Activated effector memory CD4-positive, alpha-beta T cell treated with anti-CD3 and anti-CD28 coated beads, Interleukin-2, amount 50 U/mL, for 16 hours (primary cell): ENCODE measurements around the gene GJC1.
A peak's percentile ranks its signal among the peaks of the same experiment; 100 is the strongest.
"Not testable (repeated sequence)": the region's sequence is repeated elsewhere in the genome, so short reads cannot be mapped to it uniquely, and the experiment has no call there.

ENCODE experiments used
- DNase-seq: peaks from one replicate; pipeline ENCODE4 v3.0.0-alpha.2; 2020

The GJC1 gene

DNA sequence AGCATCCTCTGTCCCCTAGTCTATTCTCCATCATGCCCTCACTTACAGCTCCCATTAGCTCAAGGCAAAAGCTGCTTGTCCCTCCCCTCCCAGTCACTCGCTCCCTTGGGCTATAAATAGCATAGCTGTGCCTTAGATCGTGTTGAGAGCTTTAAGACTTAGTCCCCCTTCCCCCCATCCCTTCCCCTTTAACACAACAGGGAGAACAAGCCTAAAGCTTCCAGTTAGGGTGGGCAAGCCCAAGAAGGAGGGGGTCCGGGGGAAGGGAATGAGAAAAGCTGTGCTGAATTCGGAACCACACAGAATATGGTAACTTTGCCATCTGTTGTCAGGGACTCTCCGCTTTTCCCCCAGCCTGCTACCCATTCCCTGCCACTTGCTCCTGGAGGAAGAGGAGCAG is 12.7 kb upstream of the GJC1 start:
- DNase-seq, result no peak

DNA sequence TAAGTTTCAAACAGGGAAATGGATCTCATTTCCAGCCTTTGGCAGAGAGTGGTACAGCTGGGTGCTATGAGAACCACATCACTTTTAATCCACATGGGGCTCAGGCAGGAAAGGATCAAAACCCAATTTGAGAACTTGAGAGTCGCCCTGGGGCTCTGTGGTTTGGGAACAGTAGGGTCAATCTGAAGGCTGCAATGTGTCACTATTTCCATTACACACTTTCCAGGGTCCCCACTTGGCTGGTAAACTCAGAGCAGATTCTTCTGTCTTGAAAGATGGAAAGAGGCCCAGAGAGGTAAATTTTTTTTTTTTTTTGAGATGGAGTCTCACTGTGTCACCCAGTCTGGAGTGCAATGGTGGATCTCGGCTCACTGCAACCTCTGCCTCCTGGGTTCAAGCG is 10.8 kb upstream of the GJC1 start:
- no peak for DNase-seq

DNA sequence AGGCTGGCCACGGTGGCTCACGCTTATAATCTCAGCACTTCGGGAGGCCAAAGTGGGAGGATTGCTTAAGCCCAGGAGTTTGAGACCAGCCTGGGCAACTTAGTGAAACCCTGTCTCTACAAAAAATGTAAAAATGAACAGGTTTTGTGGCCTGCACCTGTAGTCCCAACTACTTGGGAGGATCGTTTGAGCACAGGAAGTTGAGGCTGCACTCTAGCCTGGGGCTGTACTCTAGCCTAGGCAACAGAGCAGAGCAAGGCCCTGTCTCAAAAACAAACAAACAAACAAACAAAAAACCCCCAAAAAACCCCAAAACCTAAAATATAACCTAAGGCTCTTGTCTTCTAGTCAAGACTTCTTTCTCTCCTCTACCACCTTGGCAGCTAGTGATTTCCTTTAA is 10.2 kb upstream of the GJC1 start:
- no peak for DNase-seq

DNA sequence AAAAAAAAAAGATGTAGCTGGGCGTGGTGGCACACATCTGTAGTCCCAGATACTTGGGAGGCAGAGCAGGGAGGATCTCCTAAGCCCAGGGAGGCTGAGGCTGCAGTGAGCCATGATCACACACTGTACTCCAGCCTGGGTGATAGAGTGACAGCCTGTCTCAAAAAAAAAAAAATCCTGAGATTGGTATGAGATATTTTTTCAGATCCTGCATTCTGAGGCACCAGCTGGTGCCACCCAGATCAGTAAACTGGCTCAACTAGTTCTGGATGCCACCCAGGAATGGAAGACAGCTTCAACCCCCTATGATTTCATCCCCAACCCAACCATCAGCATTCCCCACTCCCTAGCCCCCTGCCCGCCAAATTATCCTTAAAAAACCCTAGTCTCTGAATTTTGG is 7.1 kb upstream of the GJC1 start:
- DNase-seq, result no peak

DNA sequence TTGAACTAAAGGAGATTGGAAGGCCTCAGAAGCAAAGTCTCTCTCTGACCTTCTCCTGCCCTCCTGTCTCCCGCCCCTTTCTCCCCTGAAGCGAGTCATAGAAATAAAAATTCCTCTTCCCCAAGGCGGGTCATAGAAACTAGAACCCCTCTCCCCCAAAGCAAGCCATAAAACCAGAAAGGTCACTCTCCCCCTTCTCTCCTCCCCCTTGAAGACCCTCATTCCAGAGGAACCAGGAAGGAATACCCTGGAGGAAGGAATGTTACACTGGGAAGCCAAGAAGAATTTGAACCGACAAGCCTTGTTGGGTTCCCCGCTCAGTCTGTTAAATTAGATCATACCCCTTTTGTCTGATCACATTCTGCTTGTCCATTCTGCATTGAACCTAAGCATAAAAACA is 2.7 kb upstream of the GJC1 start:
- no peak for DNase-seq

DNA sequence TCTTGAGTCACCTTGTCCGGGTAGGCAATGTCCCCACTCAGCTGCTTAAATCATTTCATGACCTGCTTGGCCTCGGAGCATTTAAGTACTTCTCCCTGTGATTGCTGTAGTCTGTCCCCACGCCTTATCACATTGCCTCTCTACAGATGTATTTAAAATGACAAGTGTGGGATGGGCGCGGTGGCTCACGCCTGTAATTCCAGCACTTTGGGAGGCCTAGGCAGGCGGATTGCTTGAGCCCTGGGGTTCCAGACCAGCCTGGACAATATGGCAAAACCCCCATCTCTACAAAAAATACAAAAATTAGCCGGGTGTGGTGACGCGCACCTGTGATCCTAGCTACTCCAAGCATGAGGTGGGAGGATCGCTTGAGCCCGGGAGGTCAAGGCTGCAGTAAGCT is 1.3 kb upstream of the GJC1 start:
- DNase-seq, result peak; percentile 31

DNA sequence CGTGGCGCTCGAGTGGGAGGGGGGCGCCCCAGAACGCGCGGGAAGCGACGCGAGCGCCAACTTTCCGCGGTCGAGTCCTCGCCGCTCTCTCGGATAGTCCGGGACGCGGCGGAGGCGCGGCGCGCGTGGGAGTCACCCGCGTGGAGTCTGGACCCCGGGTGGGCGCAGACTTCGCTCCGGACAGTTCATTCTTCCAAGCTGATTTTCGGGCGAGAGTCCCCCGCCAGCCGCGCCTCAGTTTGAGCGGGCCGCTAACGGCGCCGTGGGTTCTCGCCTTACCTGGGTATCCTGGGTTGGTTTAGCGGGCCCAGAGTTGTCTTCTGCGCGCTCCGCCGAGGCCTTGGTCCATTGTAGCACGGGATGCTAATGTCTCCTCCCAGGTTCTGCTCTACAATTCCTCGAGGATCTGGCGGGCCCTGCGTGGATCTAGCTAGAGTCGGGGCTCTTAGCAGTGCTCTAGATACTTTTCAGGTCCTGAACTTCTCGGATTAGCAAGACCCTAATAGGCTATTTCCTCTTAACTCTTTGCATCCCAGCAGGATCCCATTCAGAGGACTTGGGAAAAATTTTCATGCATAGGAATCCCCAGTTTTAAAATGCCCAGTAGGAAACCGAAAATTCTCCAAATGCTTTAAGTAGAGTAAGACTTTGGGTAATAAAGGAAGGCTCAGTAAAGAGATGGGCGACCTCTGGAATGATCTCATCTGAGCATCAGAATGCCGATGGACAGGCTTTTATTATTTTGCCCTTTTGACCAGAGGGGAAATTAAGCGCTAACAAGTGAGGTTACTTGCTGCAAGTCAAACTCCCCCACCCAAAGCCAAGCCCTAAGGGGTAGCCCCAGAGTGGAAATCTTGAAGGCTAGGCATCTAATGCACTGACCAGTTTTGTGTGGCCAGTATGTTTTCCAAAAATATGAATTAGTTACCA is 537 bp upstream of the GJC1 start:
- no peak for DNase-seq

DNA sequence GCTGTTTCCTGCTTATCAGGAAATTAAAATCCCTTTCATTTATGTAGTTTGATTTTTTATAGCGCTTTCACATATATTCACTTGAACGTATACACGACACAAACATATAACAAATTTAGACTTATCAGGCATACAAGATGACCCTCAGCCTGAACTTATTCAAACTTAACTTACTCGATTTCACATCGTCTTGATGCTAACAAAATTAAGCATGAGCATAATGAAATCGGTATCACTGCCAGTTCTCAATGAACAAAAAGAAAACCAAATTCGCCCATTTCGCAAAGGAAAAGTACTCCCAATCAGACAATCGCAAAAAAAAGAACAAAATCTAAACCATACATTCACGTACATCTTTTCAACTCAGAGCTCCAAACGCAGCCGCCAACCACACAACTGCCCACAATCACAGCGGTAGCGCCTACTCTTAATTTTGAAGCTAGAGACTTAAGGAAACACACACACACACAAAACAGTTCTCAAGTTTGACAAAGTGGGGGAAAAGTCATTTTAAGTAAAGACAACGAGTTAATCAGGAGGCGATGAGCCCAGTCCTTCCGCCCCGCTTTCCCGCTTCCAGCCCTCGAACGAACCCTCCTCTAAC is 1.1 kb downstream of the GJC1 start:
- peak; percentile 58 for DNase-seq

DNA sequence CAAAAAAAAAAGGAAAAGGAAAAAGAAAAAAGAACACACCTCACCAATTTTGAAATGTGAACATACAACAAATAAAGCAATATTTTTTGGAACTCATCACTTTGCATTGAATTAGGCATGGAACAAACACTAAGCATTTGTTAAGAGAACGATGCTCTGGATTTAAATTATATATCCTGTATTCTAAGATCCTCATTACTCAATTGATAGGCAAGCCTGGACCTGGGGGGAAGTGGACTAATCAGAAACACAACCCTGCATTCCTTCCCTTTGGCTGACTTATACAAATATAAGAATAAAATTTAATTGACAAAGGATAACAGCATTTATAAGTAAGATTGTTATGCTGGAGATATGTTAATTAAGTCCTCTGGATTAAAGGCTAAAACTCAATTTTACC is 2.2 kb downstream of the GJC1 start:
- no peak for DNase-seq

DNA sequence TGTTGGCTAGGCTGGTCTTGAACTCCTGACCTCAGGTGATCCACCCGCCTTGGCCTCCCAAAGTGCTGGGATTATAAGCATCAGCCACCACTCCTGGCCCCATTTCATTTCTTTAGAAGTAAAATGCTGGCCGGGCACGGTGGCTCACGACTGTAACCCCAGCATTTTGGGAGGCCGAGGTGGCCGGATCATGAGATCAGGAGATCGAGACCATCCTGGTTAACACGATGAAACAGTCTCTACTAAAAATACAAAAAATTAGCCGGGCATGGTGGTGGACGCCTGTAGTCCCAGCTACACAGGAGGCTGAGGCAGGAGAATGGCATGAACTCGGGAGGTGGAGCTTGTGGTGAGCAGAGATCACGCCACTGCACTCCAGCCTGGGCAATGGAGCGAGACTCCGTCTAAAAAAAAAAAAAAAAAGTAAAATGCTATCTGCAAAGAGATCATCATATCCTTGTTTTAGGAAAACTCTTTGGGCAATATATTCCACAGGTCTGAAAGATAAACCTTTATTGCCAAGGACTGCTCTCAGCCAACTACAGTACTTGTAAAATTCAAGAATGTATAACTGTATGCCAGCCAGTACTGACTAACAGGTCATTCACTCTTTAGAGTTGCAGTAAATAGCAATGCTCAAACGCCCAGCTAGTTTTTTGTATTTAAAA is 3.8 kb downstream of the GJC1 start:
- no peak for DNase-seq

DNA sequence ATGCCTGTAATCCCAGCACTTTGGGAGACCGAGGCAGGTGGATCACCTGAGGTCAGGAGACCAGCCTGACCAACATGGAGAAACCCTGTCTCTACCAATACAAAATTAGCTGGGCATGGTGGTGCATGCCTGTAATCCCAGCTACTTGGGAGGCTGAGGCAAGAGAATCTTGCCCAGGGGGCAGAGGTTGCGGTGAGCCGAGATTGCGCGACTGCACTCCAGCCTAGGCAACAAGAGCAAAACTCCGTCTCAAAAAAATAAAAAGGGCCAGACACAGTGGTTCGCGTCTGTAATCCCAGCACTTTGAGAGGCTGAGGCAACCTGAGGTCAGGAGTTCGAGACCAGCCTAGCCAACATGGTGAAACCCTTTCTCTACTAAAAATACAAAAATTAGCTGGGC is 4.9 kb downstream of the GJC1 start:
- not testable (repeated sequence) for DNase-seq

DNA sequence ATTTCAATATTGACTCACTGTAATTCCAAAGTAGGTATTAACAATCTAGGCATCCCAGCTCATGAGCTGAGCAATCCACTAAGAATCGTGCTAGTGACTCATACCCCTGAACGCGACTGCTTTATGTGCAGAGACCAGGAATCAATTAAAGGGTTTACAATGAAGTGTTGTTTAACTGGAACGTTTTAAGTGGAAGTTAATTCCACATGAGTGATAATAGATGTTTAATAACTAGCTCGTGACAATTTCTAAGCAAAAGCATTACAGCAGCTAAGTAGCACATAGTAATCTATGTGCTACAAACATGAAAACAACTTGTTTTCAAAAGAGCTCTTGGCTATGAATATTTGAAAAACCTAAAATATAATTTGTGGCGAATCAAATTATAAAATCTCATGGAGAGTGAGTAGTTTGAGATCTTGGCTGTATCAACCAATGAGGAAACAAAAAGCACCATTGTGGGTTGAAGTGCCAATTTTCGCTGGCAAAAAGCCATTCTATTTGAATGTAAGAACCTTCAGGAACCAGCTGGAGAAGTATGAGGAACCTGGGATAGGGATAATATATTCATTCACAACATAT is 9.4 kb downstream of the GJC1 start:
- no peak for DNase-seq

DNA sequence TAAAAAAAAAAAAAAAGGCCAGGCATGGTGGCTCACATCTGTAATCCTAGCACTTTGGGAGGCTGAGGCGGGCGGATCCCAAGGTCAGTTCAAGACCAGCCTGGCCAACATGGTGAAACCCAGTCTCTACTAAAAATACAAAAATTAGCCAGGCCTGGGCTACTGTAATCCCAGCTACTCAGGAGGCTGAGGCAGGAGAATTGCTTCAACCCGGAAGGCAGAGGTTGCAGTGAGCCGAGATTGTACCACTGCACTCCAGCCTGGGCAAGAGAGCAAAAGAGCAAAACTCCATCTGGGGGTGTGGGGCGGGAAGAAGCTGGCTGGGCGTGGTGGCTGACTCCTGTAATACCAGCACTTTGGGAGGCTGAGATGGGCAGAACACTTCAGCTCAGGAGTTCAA is 11.6 kb downstream of the GJC1 start:
- not testable (repeated sequence) for DNase-seq

DNA sequence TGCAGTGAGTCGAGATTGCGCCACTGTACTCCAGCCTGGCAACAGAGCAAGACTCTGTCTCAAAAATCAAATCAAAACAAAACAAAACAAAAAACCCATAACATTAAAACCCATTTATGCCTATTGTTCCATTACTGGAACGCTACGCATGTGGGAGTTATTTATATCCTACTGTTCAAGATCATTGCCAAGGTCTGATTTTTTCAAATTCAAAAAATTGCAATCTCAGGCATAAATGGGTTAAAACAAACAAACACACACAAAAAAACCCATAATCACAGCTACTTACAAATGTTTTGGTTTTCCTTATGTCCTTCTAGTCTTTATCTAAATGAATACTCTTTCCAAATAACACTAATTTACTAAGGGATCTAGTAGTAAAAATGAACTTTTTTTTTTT is 17.8 kb downstream of the GJC1 start:
- no peak for DNase-seq

DNA sequence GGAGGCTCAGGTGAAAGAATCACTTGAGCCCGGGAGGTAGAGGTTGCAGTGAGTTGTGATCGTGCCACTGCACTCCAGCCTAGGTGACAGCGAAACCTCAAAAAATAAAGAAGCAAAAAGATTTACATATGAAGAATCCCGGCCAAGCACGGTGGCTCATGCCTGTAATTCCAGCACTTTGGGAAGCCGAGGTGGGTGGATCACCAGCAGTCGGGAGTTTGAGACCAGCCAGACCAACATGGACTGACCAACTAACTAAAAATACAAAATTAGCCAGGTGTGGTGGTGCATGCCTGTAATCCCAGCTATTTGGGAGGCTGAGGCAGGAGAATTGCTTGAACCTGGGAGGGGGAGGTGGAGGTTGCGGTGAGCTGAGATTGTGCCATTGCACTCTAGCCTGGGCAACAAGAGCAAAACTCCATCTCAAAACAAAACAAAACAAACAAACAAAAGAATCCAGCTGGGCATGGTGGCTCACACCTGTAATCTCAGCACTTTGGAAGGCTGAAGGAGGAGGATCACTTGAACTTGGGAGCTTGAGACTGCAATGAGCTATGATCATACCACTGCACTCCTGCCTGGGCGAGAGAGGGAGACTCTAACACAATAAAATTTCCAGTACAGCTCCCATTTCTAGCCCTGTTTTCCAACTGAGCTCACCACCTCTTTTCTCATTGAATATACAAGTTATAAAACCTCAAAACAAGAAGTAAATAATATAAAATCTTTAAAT is 21.3 kb downstream of the GJC1 start:
- DNase-seq, result not testable (repeated sequence)

DNA sequence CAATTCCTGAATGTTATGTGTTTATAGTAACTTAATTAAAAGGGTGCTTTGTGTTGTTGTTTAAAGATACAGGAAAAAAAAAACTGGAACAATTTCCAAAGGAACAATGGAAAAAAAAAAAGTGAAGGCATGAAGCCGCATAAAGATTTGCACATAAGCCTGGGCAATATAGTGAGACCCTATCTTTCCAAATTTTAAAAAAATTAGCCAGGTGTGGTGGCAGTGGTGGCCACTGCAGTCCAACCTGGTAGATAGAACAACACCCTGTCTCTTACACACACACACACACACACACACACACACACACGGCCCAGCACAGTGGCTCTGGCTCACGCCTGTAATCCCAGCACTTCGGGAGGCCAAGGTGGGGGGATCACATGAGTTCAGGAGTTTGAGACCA is 21.9 kb downstream of the GJC1 start:
- DNase-seq, result no peak

DNA sequence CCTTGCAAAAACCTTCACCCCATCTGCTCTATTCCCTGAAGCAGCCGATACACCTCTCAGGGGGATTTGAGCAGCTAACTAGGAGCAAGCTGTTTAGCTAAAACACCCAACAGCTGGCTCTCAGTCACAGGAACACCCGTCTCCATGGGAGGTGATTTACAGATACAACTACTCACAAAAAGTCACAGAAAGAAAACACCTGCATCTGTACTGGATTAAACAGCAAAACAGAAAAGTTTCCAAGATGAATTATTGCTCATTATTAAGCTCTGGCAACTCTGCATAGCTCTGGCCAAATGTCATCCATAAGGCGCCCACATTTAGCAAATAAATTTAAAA is 22.3 kb downstream of the GJC1 start:
- DNase-seq, result no peak

DNA sequence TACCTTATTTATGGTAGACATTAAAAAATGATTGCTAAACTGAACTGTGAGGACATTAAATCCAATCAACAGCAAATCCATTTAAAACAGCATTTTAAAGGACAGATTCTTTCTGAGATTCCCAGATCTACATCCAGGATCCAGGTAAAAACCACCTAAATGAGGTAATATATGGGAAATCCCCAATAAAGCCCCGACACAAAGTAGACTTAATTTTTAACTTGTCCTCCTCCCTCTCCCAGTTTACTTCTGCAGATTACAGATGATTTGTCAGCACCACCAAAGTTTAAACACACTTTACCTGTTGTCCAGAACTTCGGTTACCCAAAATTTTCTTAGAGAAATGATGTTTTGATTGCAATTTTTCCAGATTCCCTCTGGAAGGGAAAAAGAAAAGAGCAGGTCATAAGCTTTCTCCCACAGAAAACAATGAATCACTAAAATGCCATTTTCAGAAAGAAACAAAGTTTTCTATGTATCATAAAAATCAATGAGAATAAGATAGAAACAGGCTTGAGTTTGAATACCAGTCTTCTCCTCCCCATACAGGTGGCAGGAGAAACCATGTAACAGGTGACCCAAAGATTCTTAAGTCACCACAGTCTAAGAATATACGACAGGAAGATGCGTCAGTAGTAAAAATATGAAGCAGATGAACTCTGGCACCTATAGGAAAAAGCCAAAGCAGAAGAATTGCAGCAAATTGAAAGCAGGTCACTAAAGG is 22.8 kb downstream of the GJC1 start:
- no peak for DNase-seq

DNA sequence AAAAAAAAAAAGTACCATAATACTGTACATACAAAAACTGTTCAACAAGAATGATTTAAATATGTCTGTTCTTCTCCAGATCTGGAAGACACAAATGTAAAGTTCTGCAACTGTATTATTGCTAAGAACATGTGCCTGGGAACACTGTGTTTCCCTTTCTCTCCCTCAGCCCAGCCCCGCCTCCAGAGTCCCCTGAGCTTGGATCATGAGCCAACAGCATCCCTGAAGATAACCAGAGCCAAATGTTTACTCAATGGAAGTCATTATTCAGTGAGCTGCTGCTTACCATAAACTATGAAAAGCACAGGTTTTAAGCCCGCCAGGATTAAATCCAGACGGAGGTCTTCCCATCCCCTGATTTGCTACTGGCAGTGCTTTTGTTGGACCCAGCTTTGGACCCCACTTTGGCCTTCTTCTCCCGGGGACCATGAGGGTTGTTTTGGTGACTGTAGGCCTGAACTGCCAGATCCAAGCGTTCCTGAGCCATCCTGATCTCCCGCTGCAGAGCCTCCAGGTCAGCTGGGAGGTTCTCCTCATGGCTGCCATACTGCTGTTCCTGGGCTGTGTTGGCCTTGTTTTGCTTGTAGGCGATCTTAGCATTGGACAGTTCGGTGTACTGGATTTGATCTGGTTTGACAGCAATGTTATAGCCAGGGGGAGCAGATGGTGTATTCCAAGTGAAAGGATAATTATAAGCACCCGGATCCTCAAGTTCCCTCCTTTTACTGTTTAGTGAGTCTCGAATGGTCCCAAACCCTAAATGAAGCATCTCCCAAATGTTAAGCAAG is 25.6 kb downstream of the GJC1 start:
- DNase-seq, result no peak

DNA sequence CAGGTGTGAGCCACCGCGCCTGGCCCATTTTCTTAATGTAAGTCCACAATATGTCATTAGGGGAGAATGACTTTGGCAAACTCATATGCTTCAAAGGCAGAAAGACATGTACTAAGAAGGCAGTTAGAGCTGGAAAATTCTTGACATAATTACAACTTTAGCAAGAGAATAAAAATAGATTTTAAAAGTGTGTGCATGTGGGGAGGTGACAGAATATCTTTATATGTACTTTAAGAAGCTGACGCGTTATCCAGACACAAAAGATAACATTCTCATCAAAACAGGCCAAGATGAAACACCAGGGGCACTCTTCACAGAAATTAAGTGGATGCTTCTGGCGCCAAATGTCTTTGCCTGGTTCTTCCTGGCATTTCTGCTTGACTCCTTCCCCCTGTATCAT is 28.2 kb downstream of the GJC1 start:
- DNase-seq, result no peak

DNA sequence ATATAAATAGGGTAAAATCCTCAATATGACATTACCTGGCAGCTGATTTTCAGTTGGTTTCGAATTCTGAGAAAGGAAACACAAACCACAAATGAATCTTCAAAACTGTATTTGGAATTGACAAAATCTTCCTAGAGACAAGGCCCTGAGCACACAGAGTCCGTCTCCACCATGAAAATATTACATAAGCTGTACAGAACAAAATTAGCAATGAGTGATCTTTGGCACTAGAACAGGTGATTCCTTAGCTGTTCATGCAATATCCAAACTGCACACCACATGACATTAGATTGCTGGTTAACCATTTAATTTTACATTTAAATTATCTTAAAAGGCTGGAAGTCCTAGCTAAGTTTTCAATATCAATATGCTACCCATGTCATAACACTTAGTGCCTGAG is 31.7 kb downstream of the GJC1 start:
- DNase-seq, result no peak

DNA sequence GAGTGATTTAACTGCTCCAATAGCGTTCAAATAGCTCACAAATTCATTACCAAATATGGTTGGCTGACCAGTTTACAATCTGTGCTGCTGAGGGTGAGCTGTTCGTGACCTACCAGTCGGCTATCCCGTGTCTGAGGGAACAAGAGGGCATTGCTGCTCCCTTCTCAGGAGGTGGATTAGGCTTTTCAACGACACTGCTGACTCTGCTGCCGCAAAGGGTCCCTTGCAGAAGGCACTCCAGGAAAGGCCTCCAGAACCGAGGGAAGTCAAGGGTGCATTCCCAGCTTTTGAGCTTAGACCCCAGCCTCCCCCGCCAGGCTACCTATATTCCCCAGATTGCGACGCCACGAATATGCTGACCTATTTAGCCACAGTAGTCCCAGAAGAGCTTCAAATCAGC is 32.3 kb downstream of the GJC1 start:
- DNase-seq, result no peak
